Measurements from ENCODE around the gene F2RL1.
"Not testable (repeated sequence)": the region's sequence is repeated elsewhere in the genome, so short reads cannot be mapped to it uniquely, and the experiment has no call there.

The F2RL1 gene

DNA sequence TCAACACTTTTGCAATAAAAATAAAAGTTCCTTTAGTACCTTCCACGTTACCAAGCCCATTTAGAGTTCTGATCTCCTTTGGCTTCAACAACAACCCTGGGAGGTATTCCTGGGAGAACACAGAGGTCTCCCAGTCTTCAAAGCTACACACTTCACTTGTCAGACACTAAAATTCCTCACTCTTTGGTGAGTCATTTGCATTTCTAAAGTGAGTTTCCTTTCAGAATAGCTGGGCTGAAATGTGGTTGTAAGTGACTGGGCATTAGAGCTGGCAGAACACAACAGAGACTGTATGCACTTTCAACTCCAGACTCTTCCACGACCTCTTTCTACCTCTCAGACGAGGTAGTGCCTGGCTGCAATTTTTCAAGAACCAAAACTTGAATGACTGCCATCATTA, 11.5 kb upstream of the F2RL1 start:
- peak; percentile 55 for DNase-seq (ENCODE audit: low read depth)

DNA sequence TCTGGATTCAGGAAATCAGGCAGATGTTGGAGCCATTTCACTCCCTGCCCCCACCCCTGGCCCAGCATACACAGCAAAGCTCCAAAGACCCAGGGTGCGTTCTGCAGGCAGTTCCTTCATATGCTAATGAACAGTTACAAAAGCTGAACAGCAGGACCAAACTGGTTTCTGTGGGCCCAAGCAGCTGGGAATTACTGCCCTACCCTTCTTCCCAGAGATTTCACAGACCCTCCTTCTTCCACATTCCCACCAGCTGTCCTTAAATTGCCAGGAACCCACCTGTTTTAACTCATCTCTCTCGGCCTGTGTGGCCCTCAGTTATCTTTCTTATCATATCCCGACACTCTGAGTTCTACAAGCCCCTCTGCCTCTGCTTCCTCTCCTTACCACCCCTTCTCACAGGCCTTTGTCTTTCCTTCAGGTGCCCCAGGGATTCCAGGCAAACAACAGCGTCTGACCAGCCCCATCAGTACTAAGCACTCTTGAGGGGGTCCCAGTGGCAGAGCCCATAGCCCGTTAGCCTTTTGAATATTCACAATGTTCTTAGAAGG, 10.6 kb upstream of the F2RL1 start:
- no peak for DNase-seq (ENCODE audit: low read depth)

- DNase-seq (ENCODE audit: low read depth): no peak
Observed at GRCh38 chr5:76809141-76809540, 9.7 kb upstream of the F2RL1 start.

DNA sequence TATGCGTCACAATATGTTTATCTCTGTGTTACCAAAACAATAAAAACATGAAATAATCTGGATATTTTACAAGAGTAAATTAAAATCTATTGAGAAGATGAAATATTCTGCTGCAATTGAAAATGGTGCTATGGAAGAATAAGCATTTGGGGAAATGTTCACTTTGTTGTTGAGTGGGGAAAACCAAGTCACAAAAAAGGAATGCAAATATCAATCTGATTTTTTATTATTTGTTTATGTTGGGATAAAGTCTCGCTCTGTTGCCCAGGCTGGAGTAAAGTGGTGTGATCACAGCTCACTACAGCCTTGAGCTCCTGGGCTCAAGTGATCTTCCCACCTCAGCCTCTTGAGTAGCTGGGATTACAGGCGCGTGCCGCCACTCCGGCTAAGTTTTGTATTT, 8.6 kb upstream of the F2RL1 start:
- DNase-seq (ENCODE audit: low read depth): no peak

- no peak for DNase-seq (ENCODE audit: low read depth)
Observed at GRCh38 chr5:76811214-76811613, 7.6 kb upstream of the F2RL1 start.

- DNase-seq (ENCODE audit: low read depth): not testable (repeated sequence)
Observed at GRCh38 chr5:76812209-76812608, 6.6 kb upstream of the F2RL1 start.

DNA sequence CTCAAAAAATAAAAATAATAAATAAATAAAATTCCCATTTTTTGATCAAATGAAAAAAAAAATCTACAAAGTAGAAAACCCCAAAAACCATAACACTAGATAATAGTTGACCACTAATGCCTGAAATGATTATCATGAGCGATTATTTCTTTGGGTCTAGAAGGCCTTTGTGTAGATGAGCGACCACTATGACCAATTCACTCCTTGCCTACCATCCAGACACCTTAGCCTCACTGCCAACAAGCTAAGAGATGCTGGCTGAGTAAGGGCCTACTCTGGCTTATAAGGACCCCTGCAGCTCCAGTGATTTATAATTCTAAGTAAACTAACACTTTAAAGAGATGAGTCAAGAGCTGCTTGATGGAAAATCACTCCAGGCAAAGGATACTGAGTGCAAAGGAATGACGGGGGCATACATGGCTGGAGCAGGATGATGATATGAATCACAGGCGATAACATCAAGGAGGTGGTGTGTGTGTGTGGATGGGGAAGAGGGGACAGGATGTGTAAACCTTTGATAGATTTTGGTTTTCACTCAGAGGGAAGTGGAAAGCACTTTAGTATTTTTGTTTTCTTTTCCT, 4.8 kb upstream of the F2RL1 start:
- peak; percentile 59 for DNase-seq (ENCODE audit: low read depth)

- DNase-seq (ENCODE audit: low read depth): no peak
Observed at GRCh38 chr5:76816110-76816831, 2.6 kb upstream of the F2RL1 start.

- DNase-seq (ENCODE audit: low read depth): no peak
Observed at GRCh38 chr5:76819851-76820525, 1.2 kb downstream of the F2RL1 start.

DNA sequence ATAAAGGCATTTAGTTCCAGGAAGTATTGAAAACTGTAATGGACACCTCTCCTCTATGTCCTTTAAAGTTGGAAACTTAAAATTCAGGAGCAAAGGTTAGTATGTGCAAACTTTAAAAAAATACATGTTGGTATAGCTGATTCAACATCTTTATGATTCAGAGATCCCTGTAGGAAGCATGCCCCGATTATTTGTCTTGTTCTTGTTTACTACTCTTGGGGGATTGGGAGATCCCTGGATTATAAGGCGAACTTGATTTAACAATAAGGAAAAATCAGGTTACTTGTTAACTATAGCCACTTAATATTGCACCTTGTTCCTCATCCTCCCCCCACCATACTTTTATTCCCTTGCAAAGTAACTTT, 1.7 kb downstream of the F2RL1 start:
- no peak for DNase-seq (ENCODE audit: low read depth)

GRCh38 chr5:76821136-76821535, 2.3 kb downstream of the F2RL1 start:
- DNase-seq (ENCODE audit: low read depth): no peak

- not testable (repeated sequence) for DNase-seq (ENCODE audit: low read depth)
Observed at GRCh38 chr5:76822105-76822731, 3.4 kb downstream of the F2RL1 start.

GRCh38 chr5:76826416-76826815, 7.6 kb downstream of the F2RL1 start:
- DNase-seq (ENCODE audit: low read depth): not testable (repeated sequence)

- DNase-seq (ENCODE audit: low read depth): no peak
Observed at GRCh38 chr5:76831110-76831452, 12.3 kb downstream of the F2RL1 start.

DNA sequence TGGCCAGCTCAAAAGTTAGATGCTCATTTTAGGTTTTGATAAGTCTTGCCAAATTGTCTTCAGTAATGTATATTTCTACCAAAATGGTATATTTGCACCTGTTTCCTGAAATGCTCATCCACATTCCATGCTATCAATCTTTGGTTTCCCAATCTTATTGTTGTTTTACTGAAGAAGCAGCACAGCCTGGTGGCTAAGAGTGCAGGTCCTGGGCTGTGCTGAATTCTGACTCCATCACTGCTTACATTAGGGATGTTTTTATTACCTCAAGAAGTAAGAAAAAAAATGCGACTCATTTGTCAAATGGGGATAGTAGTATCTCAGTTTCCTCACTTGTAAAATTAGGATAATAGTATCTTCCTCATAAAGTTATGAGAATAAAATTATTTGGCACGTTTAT, 17.4 kb downstream of the F2RL1 start:
- no peak for DNase-seq (ENCODE audit: low read depth)

DNA sequence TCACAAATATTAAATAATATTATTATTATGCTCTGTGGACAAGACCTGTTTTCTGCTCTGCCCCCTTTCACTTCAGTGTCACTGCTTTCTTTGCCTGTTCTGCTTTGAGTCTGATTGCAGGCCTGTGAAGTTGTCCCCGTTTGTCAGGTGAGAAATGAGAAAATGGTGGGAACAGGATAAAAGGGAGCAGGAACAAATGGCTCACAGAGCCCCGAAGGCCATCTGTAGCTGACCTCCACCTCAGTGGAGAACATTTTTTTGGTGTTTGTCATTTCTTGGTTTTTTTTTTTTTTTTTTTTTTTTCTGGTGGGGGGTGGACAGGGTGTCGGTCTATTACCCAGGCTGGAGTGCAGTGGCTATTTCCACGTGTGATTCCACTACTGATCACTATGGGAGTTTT, 17.8 kb downstream of the F2RL1 start:
- no peak for DNase-seq (ENCODE audit: low read depth)

DNA sequence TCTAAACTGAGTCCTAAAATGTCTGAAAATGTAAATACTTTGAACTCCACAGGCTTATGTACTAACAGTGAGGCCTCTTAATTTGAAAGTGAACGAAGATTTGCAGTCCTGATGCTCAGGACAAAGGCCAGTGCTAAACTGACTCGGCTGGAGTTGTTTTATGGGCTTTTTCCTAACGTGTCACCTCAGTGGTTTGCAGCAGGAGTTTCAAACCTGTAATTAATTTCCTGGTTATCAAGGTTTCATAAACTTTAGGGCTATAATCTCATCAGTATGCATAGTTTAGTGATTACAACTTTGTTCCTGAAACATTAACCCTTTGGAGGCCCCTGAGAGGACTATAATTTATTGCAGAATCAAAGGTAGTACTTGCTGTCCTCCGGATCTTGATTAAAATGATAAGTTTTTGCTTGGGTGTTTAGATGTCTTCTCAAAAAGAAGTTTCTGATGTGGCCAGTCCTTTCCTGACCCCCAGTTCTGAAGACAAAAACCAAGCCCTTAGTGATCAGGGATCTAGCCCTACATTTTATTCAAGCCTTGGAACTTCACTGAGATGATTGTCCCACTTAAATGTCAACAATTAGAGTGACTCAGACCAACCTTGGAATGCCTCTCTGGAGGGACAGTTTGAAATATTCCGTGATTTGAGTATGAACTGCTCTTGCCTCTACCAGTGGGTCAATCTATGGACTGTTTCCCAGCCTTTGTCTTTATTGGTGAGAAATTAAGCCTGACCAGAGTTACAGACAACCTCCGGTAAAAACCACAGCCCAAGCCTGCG, 19.8 kb downstream of the F2RL1 start:
- no peak for DNase-seq (ENCODE audit: low read depth)

DNA sequence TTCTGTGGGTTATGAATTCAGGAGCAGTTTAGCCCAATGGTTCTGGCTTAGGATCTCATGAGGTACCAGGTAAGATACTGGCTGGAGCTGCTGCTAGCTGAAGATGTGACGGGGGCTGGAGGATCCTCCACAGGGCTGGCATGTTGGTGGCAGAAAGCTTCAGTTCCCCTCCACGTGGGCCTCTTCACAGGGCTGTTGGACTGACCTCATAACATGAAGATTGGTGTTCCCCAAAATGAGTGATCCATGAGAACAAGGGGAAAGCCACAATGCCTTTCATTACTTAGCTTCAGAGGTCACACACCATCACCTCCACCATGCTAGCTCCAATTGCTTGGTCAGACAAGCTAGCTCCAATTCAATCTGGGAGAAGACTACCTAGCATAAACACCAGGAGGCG, 22.5 kb downstream of the F2RL1 start:
- DNase-seq (ENCODE audit: low read depth): no peak

GRCh38 chr5:76845890-76846289, 27.1 kb downstream of the F2RL1 start:
- DNase-seq (ENCODE audit: low read depth): no peak

DNA sequence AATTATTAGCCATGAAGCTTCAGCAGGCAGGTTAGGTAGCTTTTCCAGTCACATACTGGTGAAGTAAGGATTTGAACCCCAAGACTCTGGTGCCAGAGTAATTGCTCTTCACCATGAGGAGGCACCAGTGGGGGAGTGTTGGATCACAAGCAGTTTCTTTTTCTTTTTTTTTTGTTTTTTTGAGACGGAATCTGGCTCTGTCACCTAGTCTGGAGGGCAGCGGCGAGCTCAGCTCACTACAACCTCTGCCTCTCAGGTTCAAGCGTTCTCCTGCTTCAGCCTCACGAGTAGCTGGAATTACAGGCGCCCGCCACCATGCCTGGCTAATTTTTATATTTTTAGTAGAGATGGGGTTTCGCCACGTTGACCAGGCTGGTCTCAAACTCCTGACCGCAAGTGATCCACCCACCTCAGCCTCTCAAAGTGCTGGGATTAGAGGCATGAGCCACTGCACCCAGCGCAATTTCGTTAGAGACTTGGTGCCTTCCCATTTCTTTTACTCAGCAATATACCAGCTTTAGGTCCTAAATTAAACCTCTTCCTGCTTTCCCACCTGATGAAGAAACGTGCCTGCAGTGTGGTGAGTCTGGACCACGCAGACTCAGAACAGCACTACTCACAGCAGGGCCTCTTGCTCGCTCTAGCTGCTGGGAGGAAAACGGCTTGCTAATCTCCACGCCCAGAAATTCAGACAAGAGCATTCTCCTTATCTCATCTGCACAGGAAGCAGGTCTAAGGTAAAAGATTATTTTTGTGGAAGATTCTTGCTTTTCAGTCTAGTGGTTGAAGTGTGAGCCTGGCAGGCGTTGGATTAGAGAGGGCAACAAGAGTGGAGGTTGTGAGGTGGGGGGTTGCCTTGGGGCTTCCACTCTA, 30.8 kb downstream of the F2RL1 start, which contains the start of gene S100Z:
S100Z (plus strand) TSS at position 596 of the 873 bp plus-strand sequence. CDS start 25,346 bp downstream, outside the sequence.
- DNase-seq (ENCODE audit: low read depth): no peak
